Measurements from ENCODE around the gene CD2.

CD2 gene

GRCh38 chr1:116754198-116754977 is at the start of gene CD2:
Gene CD2 (plus strand): TSS chr1:116754430. CDS start chr1:116754493, 63 bp downstream.
- Histone ChIP-seq H3K9me3 (ENCODE audit: insufficient read depth, low read length, severe bottlenecking) (peaks cover 6% of the 10 kb centered on the region), H3K4me3 (ENCODE audit: low read depth in 1 of 2, low read length in 2 of 2) (peak within 1 kb of the TSS in 1 of 2 experiments; percentile 22; a peak in 1 of 4 replicates), H3K79me2 (ENCODE audit: insufficient read depth, low read length) (no peaks in the 10 kb centered on the region), H3K4me1 (ENCODE audit: insufficient read depth, low read length) (peaks cover 54% of the 10 kb centered on the region), H3K27me3 (ENCODE audit: insufficient read depth, low read length, poor library complexity) (no peaks in the 10 kb centered on the region), H3K27ac (ENCODE audit: low read length) (peak within 1 kb of the TSS; percentile 71), H3K9ac (ENCODE audit: low read depth, low read length) (peak within 1 kb of the TSS; percentile 26), H2AFZ (ENCODE audit: low read depth, low read length) (peak within 1 kb of the TSS; percentile 65), H3K36me3 (ENCODE audit: insufficient read depth, low read length) (no peaks in the 10 kb centered on the region), H4K20me1 (ENCODE audit: insufficient read depth, low read length) (no peaks in the 10 kb centered on the region), H3K4me2 (ENCODE audit: insufficient read depth, low read length) (peak within 1 kb of the TSS; percentile 24)
- DNase-seq, result peak; percentile 51
- peak; percentile 87 for ATAC-seq (ENCODE audit: insufficient read depth, low read depth)
- TF ChIP-seq, protein P1, sequence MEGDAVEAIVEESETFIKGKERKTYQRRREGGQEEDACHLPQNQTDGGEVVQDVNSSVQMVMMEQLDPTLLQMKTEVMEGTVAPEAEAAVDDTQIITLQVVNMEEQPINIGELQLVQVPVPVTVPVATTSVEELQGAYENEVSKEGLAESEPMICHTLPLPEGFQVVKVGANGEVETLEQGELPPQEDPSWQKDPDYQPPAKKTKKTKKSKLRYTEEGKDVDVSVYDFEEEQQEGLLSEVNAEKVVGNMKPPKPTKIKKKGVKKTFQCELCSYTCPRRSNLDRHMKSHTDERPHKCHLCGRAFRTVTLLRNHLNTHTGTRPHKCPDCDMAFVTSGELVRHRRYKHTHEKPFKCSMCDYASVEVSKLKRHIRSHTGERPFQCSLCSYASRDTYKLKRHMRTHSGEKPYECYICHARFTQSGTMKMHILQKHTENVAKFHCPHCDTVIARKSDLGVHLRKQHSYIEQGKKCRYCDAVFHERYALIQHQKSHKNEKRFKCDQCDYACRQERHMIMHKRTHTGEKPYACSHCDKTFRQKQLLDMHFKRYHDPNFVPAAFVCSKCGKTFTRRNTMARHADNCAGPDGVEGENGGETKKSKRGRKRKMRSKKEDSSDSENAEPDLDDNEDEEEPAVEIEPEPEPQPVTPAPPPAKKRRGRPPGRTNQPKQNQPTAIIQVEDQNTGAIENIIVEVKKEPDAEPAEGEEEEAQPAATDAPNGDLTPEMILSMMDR (IDR thresholded peaks at IDR 0.05; ENCODE audit: borderline replicate concordance, extremely low read depth, low read length, poor library complexity, severe bottlenecking), result no peak
- TF ChIP-seq EZH2 (IDR thresholded peaks at IDR 0.05; ENCODE audit: borderline replicate concordance, low read depth, low read length, severe bottlenecking), result no peak

DNA sequence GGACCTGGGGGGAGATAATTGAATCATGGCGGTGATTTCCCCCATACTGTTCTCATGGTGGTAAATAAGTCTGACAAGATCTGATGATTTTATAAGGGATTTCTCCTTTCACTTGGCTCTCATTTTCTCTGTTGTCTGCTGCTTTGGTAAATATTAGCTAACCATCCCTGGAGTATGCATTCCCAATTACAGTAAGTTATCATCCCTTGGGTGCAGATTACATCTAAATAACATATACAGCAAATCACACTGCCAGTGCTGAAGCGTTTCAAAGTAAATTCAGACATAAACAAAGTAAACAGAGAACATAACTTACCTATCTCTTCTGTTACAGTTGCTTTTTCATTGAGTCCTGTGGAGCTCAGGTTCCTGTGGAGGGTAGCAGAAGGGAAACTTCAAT is 48.1 kb upstream of the CD2 start:
- H3K9me3 ChIP-seq (ENCODE audit: insufficient read depth, low read length, severe bottlenecking), result peaks cover 9% of the 10 kb centered on the region
- DNase-seq (no peak), ATAC-seq (ENCODE audit: insufficient read depth, low read depth) (no peak)
- TF ChIP-seq EZH2 (IDR thresholded peaks at IDR 0.05; ENCODE audit: borderline replicate concordance, low read depth, low read length, severe bottlenecking), result no peak
- TF ChIP-seq, protein P1 (IDR thresholded peaks at IDR 0.05; ENCODE audit: borderline replicate concordance, extremely low read depth, low read length, poor library complexity, severe bottlenecking), result no peak
- no peaks in the 10 kb centered on the region for H4K20me1 ChIP-seq (ENCODE audit: insufficient read depth, low read length)
- no peak overlapping the region for H3K4me2 ChIP-seq (ENCODE audit: insufficient read depth, low read length)
- H3K4me3 ChIP-seq (ENCODE audit: low read depth in 1 of 2, low read length in 2 of 2), result no peak overlapping the region
- no peak overlapping the region for H3K9ac ChIP-seq (ENCODE audit: low read depth, low read length)
- H2AFZ ChIP-seq (ENCODE audit: low read depth, low read length), result no peak overlapping the region
- H3K27ac ChIP-seq (ENCODE audit: low read length), result no peak overlapping the region
- H3K79me2 ChIP-seq (ENCODE audit: insufficient read depth, low read length), result no peaks in the 10 kb centered on the region
- H3K4me1 ChIP-seq (ENCODE audit: insufficient read depth, low read length), result no peaks in the 10 kb centered on the region
- no peaks in the 10 kb centered on the region for H3K36me3 ChIP-seq (ENCODE audit: insufficient read depth, low read length)
- H3K27me3 ChIP-seq (ENCODE audit: insufficient read depth, low read length, poor library complexity), result no peaks in the 10 kb centered on the region

- Histone ChIP-seq H3K36me3 (ENCODE audit: insufficient read depth, low read length) (no peaks in the 10 kb centered on the region), H3K4me3 (ENCODE audit: low read depth in 1 of 2, low read length in 2 of 2) (no peak overlapping the region), H3K27me3 (ENCODE audit: insufficient read depth, low read length, poor library complexity) (no peaks in the 10 kb centered on the region), H3K4me1 (ENCODE audit: insufficient read depth, low read length) (0 out of 2 replicates have a peak, but pooled peaks cover 3% of the 10 kb centered on the region), H3K79me2 (ENCODE audit: insufficient read depth, low read length) (no peaks in the 10 kb centered on the region), H3K4me2 (ENCODE audit: insufficient read depth, low read length) (no peak overlapping the region), H2AFZ (ENCODE audit: low read depth, low read length) (no peak overlapping the region), H3K27ac (ENCODE audit: low read length) (no peak overlapping the region), H4K20me1 (ENCODE audit: insufficient read depth, low read length) (no peaks in the 10 kb centered on the region), H3K9ac (ENCODE audit: low read depth, low read length) (no peak overlapping the region), H3K9me3 (ENCODE audit: insufficient read depth, low read length, severe bottlenecking) (peaks cover 9% of the 10 kb centered on the region)
- no peak for TF ChIP-seq EZH2 (IDR thresholded peaks at IDR 0.05; ENCODE audit: borderline replicate concordance, low read depth, low read length, severe bottlenecking)
- TF ChIP-seq, protein P1 (IDR thresholded peaks at IDR 0.05; ENCODE audit: borderline replicate concordance, extremely low read depth, low read length, poor library complexity, severe bottlenecking), result no peak
- no peak for DNase-seq
- no peak for ATAC-seq (ENCODE audit: insufficient read depth, low read depth)
These were observed 47.4 kb upstream of the CD2 start for GRCh38 chr1:116706841-116707240.
